ENCODE measurements around the gene JAM3. TPM values are rescaled to one million over a fixed set of nuclear protein-coding genes. Genes with fewer than 3 reads are reported as not detected.

JAM3 gene
- total and polyA plus RNA-seq, 2 donors (not counting 3 experiments of a cell fraction or from before 2014, with no cell fraction given): 78.8 to 137 TPM

- no peaks in the 10 kb centered on the region for H3K9me1 ChIP-seq (replicated peaks; ENCODE audit: control insufficient read depth, extremely low read depth, insufficient read depth, low read length)
- no peaks in the 10 kb centered on the region for H3K27me3 ChIP-seq (ENCODE audit: control insufficient read depth in 2 of 2, insufficient read depth in 2 of 2, low read length in 2 of 2)
- DNase-seq (ENCODE audit: low read depth, low spot score) (no peak), FAIRE-seq (no peak)
- TF ChIP-seq POLR2AphosphoS5 (IDR thresholded peaks at IDR 0.05; ENCODE audit: insufficient read depth, low read depth, low read length): no peak
- no peak for TF ChIP-seq MYC (IDR thresholded peaks at IDR 0.05; ENCODE audit: low read depth, low read length)
- no peak for TF ChIP-seq GATA2 (IDR thresholded peaks at IDR 0.05; ENCODE audit: insufficient read depth, insufficient read length, low read depth, low read length)
- TF ChIP-seq MAX (IDR thresholded peaks at IDR 0.05; ENCODE audit: insufficient read depth, insufficient read length): no peak
- TF ChIP-seq POLR2A (IDR thresholded peaks at IDR 0.05; ENCODE audit: low read depth, low read length): no peak
- TF ChIP-seq, protein P1, sequence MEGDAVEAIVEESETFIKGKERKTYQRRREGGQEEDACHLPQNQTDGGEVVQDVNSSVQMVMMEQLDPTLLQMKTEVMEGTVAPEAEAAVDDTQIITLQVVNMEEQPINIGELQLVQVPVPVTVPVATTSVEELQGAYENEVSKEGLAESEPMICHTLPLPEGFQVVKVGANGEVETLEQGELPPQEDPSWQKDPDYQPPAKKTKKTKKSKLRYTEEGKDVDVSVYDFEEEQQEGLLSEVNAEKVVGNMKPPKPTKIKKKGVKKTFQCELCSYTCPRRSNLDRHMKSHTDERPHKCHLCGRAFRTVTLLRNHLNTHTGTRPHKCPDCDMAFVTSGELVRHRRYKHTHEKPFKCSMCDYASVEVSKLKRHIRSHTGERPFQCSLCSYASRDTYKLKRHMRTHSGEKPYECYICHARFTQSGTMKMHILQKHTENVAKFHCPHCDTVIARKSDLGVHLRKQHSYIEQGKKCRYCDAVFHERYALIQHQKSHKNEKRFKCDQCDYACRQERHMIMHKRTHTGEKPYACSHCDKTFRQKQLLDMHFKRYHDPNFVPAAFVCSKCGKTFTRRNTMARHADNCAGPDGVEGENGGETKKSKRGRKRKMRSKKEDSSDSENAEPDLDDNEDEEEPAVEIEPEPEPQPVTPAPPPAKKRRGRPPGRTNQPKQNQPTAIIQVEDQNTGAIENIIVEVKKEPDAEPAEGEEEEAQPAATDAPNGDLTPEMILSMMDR (IDR thresholded peaks at IDR 0.05; ENCODE audit: extremely low read depth in 1 of 2, insufficient read depth in 1 of 2, low read depth in 1 of 2, low read length in 2 of 2): no peak
- no peak for TF ChIP-seq FOS (IDR thresholded peaks at IDR 0.05; ENCODE audit: borderline replicate concordance, insufficient read depth, low read length)
- no peak for TF ChIP-seq JUN (IDR thresholded peaks at IDR 0.05; ENCODE audit: borderline replicate concordance, insufficient read depth, insufficient read length, low read depth)
- TF ChIP-seq EZH2 (IDR thresholded peaks at IDR 0.05; ENCODE audit: borderline replicate concordance, low read depth, low read length, severe bottlenecking): no peak
- no peak overlapping the region for H2AFZ ChIP-seq (ENCODE audit: low read depth, low read length)
- H4K20me1 ChIP-seq (replicated peaks; ENCODE audit: control insufficient read depth, extremely low read depth, insufficient read depth, low read length): no peaks in the 10 kb centered on the region
- H3K4me1 ChIP-seq (ENCODE audit: control insufficient read depth, extremely low read depth, insufficient read depth, low read length): peaks cover 22% of the 10 kb centered on the region
- H3K9ac ChIP-seq (replicated peaks; ENCODE audit: extremely low read depth, insufficient read depth, low read length): no peak overlapping the region
- POLR2A ChIA-PET: interaction anchor here (1.4 kb wide), 1 partner anchor 13 kb away, joined by 5 read pairs; no protein-coding TSS in a partner anchor
- no peak overlapping the region for H3K27ac ChIP-seq (ENCODE audit: insufficient read depth, low read depth, low read length)
- H3K79me2 ChIP-seq (ENCODE audit: control insufficient read depth, insufficient read depth, low read length): peaks cover 49% of the 10 kb centered on the region
- CTCF ChIA-PET: interaction anchor here (1.0 to 3.6 kb wide), 6 partner anchors 11 to 66 kb away, joined by 3 to 20 read pairs (median 4); no protein-coding TSS in a partner anchor
- no peak overlapping the region for H3K4me3 ChIP-seq (replicated peaks in 1 of 3; ENCODE audit: insufficient read depth in 1 of 3, low read depth in 1 of 3, low read length in 3 of 3)
- H3K36me3 ChIP-seq (ENCODE audit: control insufficient read depth in 2 of 2, extremely low read depth in 1 of 2, insufficient read depth in 2 of 2, low read length in 2 of 2): no peaks in the 10 kb centered on the region
- no peak overlapping the region for H3K4me2 ChIP-seq (ENCODE audit: insufficient read depth, low read length)
- intact Hi-C loops (cut with micrococcal nuclease): no loop called here
- dilution Hi-C loops (cut with MboI; ENCODE audit: extremely low pct_ligation_motif_present, low sequenced_read_pairs): no loop called here
- H3K9me3 ChIP-seq (replicated peaks; ENCODE audit: control insufficient read depth, insufficient read depth, low read length): no peaks in the 10 kb centered on the region
- BruUV-seq (replicated peaks): no TSS peak
Measured at GRCh38 chr11:134072844-134073243, 4.0 kb downstream of the JAM3 start.
